GM12891 (cell line): Measurements from ENCODE around the gene HMGN2.

Experiments used
- DNase-seq: peaks from one replicate; pipeline ENCODE4 v3.0.0; 2011; ENCODE audit warnings: low spot score; ENCODE audit not compliant: insufficient read length
- FAIRE-seq: peaks from 2 replicates; lab custom pipeline; 2011; peaks lifted over from hg19 to GRCh38; lab: Jason Lieb, UNC
- PAX5 ChIP-seq: IDR thresholded peaks from 2 replicates; pipeline ENCODE4 v1.6.1; 2011; ENCODE audit warnings: low read length, moderate library complexity, mild to moderate bottlenecking; ENCODE audit not compliant: insufficient read depth, severe bottlenecking
- POLR2A ChIP-seq: IDR thresholded peaks from 2 replicates; pipeline ENCODE4 v1.6.1; 2011; ENCODE audit warnings: low read depth, low read length, control low read depth
- POLR2AphosphoS5 ChIP-seq: IDR thresholded peaks from 2 replicates; pipeline ENCODE4 v1.6.1; 2011; ENCODE audit warnings: low read depth, low read length, control low read depth
- POU2F2 ChIP-seq: IDR thresholded peaks from 2 replicates; pipeline ENCODE4 v1.6.1; 2011; ENCODE audit warnings: low read depth, mild to moderate bottlenecking, control low read depth, low read length, moderate library complexity
- SPI1 ChIP-seq: IDR thresholded peaks from 2 replicates; pipeline ENCODE4 v1.6.1; 2011; ENCODE audit warnings: low read depth, low read length, control low read depth
- TAF1 ChIP-seq: IDR thresholded peaks from 2 replicates; pipeline ENCODE4 v1.6.1; 2011; ENCODE audit warnings: low read depth, low read length, control low read depth

The HMGN2 gene

DNA sequence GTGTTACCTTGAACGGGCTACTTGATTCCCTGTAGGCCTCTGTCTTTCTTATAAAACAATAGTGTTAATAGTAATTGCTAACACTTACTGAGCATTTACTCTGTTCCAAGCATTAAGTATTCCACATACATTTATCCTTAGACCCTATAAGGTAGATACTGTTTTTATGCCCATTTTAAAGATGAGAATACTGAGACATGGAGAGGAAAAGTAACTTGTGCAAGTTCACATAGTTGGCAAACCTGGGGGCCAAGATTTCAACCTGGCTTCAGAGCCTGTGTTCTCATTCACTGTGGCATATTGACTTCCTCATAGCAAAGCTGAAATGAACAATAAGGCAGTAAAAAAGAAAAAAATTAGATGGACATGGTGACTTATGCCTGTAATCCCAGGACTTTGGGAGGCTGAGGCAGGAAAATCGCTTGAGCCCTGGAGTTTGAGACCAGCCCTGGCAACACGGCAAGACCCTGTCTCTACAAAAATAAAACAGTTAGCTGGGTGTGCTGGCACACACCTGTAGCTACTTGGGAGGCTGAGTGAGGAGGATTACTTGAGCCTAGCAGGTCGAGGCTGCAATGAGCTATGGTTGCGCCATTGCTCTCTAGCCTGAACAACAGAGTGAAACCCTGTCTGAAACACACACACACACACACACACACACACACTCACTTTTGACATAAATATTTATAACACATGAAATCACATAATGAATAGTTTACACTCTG lies 19.6 kb upstream of the HMGN2 start:
- TF ChIP-seq TAF1 (no peak), PAX5 (no peak), POLR2AphosphoS5 (no peak), POU2F2 (no peak), POLR2A (no peak), SPI1 (no peak)
- DNase-seq (no peak), FAIRE-seq (no peak)

DNA sequence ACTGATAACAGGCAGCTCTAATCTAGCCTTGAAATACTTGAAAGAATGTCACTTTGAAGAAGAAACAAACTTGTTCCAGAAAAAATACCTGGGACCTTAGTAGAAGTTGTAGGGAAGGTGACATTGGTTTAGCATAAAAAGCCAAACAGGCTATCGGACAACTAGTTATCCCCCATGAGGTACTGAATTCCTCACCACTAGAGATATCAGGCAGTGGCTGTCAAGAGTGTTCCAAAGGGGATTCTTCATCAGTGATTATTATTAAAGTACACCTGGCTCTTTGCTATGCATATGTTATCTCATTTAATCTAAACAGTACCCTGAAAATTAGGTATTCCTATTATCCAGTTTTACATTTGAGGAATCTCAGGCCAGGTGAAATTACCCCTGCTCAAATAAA lies 13.1 kb upstream of the HMGN2 start:
- TF ChIP-seq SPI1 (no peak), PAX5 (no peak), POLR2A (no peak), POU2F2 (no peak), TAF1 (no peak), POLR2AphosphoS5 (no peak)
- FAIRE-seq: no peak
- no peak for DNase-seq

DNA sequence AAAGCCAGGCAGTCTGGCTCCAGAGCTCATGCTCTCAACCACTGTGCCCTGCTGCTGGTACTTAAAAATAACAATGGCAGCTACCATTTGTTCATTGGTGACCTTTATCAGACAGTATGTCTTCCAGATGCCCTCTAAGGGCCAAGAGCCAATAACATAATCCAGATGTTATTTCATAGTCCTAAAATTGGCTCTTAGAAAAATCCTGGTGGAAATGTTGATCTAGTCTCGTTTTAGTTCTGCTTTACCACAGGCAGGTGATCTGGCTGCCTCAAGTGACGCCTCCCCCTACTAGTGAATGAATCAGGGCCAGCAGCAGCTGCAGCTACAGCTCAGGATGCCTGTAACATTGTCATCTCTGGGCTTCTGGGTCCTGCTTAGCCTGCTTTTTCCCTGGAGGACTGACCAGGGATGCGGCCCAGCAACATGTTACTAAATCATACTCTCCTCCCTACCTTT lies 12.6 kb upstream of the HMGN2 start:
- DNase-seq (no peak), FAIRE-seq (no peak)
- TF ChIP-seq TAF1 (no peak), POLR2A (no peak)

DNA sequence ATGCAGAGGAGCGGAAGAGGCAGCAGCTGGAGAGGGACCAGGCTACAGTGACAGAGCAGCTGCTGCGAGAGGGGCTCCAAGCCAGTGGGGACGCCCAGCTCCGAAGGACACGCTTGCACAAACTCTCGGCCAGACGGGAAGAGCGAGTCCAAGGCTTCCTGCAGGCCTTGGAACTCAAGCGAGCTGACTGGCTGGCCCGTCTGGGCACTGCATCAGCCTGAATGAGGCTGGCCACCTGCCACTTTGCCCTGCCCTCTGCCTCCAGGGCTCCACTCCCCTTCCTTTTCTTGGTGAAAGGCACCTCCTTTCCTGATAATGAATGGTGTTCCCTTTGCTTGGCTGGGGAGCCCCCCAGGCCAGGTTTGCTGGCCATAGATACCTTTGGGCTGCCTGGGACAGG lies 3.3 kb upstream of the HMGN2 start:
- FAIRE-seq: no peak
- TF ChIP-seq POLR2A: no peak
- no peak for DNase-seq

DNA sequence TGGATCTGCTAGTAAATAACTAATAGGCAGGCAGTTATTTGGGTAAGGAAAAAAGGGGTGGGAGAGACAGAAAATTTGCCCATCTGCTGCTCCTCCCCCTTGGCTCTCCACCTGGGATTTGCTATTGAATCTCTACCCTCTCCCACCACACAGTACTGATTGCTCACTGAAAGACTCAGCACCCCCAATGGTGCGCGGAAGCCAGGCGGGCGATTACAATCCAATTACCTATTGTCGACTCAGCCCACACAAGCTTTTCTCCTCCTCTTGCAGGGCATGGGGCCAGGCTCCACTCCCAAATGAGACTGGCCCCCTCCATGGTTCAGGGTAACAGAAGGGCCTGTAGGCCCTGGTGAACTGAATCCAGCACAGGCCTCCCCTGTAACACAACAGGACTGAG lies 2.7 kb upstream of the HMGN2 start:
- TF ChIP-seq POU2F2 (no peak), POLR2AphosphoS5 (no peak), PAX5 (no peak), SPI1 (no peak), POLR2A (no peak), TAF1 (no peak)
- FAIRE-seq (peak; percentile 26), DNase-seq (no peak)

DNA sequence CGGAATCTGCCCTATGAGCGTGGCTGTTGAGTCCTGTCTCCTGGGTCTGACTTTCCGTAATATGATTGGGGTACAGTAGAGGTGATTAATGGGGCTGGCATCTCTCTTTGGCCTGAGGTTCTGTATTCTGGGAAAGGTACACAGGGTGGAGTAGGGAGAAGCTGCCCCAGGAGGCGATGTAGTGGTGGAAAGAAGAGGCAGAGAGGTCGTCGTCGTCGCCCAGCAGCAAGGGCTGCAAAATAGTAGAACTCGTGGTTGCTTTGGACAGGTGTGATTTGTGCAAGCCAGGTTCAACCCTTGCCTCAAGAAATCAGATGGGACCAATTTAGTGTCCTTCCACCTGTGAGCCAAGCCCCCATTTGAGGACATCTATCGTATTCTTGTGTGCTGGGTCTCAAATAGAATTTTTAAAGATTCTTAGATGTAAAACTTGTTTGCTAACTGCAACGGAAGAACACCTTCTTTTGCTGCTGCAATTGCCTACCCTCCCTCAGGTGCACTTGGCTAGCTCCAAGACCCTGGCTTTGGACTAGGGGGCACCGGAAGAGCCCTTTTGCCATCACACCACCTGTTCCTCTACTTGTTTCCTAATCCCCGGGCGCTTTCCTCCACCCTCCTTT lies 1.3 kb upstream of the HMGN2 start:
- no peak for DNase-seq
- TF ChIP-seq POU2F2: no peak
- no peak for TF ChIP-seq PAX5
- no peak for TF ChIP-seq POLR2AphosphoS5
- no peak for TF ChIP-seq TAF1
- TF ChIP-seq SPI1: no peak
- no peak; the same call in 1 of the 2 replicates for TF ChIP-seq POLR2A
- FAIRE-seq: no peak

DNA sequence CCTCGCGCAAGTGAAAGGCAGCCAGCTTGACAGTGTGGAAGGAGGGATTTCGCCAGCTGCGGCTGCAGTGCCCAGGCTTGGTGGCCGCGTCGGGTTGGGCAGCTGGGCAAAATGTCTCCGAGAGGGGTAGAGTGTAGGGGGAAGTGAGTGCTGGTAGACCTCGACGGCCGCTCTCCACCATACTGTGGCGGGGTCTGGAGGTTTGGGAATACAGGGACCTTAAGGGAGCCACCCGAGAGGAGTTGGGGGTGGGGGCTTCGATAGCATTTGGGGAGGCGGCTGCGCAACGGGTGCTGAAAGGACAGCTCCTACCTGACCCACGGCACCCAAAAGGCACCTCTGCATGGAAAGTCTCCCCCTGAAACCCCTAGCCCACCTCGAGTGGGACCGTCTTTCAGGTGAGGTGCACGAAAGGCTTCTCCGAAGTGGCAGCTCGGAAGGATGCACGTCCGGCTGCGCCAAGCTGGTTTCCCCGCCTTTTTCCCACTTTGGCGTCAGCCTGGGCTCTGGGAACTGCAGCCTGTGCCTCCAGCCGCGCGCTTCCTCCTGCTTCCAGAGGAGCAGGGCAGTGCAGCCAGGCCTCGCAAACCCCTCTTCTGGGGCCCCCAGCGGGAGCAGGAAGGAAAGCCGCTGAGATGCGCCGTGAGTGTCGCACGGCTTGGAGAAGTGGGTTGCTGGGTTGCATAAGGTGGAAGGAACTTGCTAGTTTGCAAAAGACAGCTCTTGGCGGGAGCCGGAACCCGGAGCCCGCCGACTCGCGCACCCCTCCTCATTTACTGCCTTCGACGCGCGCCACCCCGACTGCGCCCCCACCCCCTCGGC lies 531 bp upstream of the HMGN2 start:
- FAIRE-seq: no peak
- peak; percentile 32 for DNase-seq

DNA sequence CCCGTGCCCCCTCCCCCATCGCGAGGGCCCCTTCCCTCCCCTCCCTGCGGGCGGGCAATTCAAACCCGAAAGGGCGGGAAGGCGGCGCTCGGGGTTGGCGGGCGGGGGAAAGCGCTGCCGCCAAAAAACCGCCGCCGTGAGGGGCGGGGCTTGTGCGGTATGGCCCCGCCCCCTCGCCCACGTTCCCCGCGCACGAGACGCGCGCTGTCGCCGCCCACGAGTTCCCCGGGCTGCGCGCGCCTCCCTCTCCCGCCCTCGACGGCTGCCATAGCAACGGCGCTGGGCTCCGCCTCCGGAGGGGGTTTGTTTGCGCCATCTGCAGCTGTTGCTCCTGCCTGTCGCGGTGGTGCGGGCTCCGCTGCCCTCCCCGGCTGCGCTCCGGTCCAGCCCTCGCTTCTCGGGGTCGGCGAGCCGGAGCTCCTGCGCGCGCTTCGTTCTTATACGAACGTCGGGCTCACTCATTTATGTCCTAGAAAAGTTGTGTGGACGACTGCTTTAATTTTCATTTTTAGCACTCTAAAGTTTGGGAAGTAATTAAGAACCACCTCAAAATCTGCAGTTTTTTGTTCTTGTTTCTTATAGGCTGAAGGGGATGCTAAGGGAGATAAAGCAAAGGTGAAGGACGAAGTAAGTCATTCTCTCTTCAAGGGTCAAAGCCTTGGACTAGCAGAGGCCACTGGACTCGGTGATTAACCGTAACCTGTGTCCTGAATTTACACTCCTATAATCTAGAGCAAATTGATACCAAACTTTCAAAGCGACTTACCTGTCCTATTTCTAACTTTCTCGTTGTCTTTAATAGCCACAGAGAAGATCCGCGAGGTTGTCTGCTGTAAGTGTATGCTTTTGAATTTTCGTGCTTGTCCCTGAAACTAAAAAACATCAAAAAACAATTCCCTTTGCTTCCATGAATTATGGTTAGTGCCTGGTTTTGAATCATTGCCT lies 933 bp downstream of the HMGN2 start:
- DNase-seq (peak; percentile 84), FAIRE-seq (peak; percentile 95)
- TF ChIP-seq PAX5 (no peak), POLR2AphosphoS5 (peak; percentile 75), TAF1 (no peak), SPI1 (no peak), POU2F2 (0 out of 2 replicates have a peak, but pooled peaks have one; percentile 7), POLR2A (0 out of 2 replicates have a peak, but pooled peaks have one; percentile 36)

More for the DNA sequence above, 531 bp upstream of the HMGN2 start:
- TF ChIP-seq POLR2AphosphoS5 (peak; percentile 39; the same call in 1 of the 2 replicates), SPI1 (no peak)

DNA sequence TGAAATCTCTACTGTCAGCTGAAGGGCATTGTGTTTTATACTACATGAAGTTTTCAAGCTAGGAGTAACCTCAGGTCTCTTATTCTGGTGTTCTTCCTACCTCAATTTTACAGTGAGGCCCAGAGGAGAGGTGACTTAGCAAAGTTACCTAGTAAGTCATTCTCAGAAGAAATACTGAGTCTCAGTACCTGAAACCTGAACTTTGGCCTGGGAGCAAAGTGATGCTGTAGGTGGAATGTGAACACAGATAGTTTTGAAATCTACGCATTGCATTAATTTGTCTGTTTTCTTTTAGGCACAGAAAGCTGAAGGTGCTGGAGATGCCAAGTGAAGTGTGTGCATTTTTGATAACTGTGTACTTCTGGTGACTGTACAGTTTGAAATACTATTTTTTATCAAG lies 2.6 kb downstream of the HMGN2 start:
- TF ChIP-seq TAF1 (no peak), POU2F2 (no peak), PAX5 (no peak), POLR2AphosphoS5 (no peak), POLR2A (no peak), SPI1 (no peak)
- DNase-seq (no peak), FAIRE-seq (no peak)
